HG03457 (cell line): Measurements from ENCODE around the gene TM6SF1.
"Not testable (repeated sequence)": the region's sequence is repeated elsewhere in the genome, so short reads cannot be mapped to it uniquely, and the experiment has no call there.

ENCODE experiments used
- ATAC-seq: cut with Tn5 transposase; IDR thresholded peaks from one replicate; pipeline ENCODE4 v1.9.1; 2021; ENCODE audit warnings: moderate number of reproducible peaks; ENCODE audit not compliant: unreplicated experiment

Gene TM6SF1

GRCh38 chr15:83115410-83115809 is 8.0 kb downstream of the TM6SF1 start:
- ATAC-seq: no peak

DNA sequence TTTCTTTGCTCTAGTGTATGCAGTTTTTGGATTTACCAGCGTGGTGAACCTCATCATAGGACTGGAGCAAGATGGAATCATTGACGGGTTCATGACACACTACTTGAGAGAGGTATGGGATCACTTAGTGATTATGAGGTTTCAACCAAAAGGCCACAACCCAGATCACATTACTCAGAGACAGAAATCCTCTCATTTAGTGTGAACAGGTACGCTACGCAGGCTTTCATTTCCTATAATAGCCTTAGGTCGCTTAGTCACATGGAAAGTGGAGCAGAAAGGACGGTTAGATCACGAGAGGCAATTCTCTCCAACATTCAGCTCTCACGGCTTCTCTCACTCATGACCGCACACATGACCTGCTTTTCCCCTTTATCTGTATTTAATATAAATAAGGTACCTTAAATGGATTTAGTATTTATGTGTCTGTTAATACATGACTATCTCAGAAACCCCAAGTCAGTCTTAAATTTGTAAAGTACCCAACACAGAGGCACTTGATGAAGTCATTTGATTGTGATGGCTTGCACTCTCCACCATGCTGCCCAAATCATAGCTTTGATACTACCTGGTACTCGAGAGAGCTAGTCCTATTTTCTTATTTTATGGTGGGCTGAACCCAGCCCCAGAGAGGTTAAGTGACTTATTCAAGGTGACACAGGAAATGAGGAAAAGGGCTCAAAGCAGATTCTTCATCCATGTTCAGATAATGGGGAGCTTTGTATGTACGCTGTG is 8.6 kb downstream of the TM6SF1 start:
- no peak for ATAC-seq

GRCh38 chr15:83118291-83118827 is 10.9 kb downstream of the TM6SF1 start:
- ATAC-seq: no peak

DNA sequence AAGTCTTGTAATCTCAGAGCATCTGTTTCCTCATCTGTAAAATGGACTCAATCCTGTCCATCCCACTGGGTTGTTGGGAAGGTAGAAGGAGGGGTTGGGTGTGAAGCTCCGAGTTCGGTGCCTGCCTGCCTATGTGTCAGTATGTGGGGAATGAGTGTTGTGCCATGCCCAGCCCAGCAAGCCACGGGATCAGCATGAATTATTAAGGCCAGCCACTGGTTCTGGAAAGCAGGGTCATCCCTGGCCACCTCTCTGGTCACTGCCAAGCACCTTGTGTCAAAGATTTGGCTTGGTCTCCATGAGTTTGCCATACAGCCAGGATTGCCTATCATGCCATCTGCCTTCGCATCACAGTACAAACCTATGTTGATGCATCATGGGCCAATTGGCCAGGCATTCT is 11.5 kb downstream of the TM6SF1 start:
- no peak for ATAC-seq

DNA sequence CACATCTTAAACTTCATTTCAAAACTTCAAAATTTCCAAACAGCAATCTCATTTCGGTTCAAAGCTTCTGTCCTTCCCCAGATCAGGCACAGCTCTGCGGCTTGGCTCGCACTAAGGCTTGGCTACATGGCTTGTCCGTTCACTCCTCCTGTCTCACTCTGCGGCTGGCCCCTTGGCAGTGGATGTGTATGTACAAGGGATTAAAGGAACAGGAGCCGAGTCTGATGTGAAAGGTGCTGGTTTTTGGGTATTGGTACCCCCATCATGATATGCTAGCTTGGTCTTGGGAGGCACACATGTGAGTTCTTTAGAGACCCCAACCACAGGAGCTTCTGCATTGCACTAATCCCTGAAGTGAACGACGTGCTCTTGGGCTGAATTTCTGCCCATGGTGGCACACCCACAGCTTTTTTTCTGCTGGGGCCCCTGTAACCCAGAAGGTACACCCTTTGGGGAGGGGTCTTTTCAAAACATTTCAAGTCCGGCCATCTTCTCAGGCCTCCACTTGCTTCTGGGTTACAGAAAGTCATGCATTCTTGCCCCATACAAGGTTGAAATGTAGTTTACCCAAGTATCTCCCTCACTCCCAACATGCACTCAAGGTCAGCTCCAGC is 12.6 kb downstream of the TM6SF1 start:
- no peak for ATAC-seq

DNA sequence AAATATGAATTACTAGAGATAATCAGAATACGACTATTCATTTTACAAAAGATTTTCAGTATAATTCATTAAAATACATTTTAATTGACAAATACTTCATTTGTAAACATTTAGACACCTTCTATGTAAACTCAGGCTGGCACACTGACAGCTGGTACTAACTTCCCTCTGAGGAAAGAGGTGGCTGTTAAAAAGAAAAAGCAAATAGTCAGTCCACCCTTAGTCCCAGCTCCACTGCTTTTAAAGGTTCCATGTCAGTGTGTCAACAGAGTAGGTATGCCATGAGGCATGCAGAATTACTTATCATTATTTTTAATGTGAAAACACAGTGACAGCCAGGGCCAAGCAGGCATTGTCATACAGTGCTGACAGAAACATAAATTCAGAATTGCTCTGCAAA is 16.1 kb downstream of the TM6SF1 start:
- ATAC-seq: no peak

DNA sequence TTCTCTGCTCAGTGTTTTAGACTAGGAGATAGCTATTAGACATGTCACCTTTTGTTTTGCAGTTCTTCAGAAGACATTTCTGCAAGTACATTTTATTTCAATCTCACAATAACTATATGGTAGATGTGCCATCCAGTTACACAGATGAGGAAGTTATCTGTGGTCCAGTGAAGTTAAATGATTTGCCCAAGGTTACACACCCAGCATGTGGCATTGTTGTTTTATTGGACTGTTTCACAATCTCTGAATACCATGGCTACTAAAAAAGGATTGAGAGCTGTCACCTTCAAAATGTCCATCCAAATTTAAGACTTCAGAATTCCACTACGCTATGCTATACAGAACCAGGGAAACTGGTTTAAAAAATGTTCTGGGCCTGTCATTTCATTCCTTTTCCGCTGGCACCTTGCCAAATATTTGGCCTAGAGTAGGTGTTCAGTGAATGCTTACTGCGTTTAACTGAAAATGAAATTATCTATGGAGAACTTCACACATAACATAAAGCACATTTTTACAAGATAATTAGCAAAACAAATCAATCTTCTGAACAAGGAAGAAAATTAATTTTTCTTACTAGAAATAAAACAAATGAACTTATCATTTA is 20.2 kb downstream of the TM6SF1 start:
- no peak for ATAC-seq

DNA sequence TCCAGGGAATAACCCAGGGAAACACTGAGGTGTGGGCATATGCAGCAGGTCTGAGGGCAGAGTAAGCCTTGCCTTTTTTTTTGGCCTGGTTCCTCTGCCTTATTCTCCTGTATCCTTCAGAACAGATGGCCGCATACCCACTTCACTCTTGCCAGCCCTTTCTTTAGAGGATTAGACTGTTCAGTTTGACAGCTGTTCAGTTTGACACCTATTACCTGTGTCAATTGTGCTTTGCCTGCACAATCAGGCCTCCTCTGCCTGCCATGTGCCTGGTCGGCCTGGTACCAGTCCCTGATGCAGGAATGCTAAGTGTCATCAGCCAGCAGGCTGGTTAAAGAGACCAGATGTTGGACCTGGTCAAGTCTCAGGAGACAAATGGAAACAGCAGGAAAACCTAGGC is 22.3 kb downstream of the TM6SF1 start:
- no peak for ATAC-seq

GRCh38 chr15:83132861-83133523 is 25.5 kb downstream of the TM6SF1 start:
- no peak for ATAC-seq

GRCh38 chr15:83142151-83142550 is 34.7 kb downstream of the TM6SF1 start:
- ATAC-seq: not testable (repeated sequence)

DNA sequence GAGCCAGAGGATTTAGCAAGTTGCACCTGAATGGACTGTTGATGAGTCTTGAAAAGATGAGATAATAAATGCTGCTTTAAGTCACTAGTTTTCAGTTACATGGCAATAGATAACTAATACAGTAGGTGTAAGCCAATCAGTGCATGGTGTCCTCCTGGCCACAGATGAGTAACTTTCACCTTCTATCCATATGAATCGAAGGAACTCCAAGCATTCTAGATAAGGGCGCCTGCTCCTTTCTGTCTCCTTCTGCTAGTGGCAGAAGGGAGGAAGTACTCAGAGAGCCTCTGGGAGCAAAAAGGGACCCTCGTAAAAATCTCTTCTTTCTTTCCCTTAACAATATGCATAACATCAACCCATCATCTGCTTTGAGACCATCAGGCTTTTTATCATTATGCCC is 37.3 kb downstream of the TM6SF1 start:
- ATAC-seq: no peak

DNA sequence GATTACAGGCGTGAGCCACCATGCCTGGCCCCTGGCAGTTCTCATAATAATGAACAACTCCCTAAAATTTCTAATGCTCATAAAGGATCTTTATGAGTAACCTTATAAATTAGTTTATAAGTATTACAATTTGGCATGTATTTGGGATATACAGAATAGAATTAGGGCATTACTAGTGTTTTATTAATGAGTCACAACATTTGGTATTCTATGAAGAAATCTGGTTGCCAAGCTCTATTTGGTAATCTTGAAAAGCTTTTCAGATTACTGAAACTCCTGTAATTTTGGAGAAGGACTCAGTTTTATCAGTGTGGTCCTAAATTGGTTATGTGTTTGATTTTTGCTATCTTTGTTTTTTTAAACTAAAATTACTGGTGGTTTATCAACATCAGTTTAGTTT is 45.8 kb downstream of the TM6SF1 start:
- ATAC-seq: no peak

- ATAC-seq: no peak
Observed at GRCh38 chr15:83155942-83156341, 48.5 kb downstream of the TM6SF1 start.

GRCh38 chr15:83158393-83158792 is 50.9 kb downstream of the TM6SF1 start:
- no peak for ATAC-seq

DNA sequence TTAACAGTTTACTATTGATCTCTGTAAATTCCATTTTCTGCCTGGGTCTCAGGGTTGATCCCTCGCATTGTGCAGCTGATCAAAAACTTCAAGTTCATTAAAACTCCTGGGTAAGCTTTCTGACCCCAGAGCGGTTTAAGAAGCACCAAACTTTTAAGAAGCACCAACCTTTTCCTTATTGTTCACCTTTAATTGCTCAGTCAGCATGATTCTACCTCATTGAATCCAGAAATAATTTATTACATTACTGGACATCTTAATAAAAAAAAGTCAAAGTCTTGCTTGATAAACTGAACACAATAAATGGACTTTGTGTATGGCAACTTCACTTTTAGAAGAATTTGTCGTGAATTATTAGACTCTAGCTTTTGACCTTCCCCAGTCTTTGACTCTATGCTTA is 53.3 kb downstream of the TM6SF1 start:
- no peak for ATAC-seq

DNA sequence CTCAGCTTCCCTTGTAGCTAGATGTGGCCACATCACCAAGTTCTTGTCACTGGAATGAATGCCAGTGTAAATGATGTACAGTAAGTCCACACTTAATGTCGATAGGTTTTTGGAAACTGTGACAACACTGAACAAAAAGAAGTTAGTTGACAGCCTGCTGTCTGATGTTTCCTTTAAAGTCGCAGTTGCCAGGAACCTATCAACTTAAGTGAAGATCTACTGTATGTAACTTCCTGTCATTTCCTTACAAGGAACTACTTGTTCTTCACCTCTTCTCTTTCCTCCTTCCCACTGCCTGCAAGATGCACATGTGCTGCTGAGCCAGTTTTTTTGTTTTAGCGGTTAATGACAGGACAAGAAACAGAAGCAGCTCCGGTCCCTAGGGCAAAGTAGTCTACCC is 55.6 kb downstream of the TM6SF1 start:
- ATAC-seq: no peak

GRCh38 chr15:83164111-83164770 is 56.8 kb downstream of the TM6SF1 start:
- ATAC-seq: no peak

DNA sequence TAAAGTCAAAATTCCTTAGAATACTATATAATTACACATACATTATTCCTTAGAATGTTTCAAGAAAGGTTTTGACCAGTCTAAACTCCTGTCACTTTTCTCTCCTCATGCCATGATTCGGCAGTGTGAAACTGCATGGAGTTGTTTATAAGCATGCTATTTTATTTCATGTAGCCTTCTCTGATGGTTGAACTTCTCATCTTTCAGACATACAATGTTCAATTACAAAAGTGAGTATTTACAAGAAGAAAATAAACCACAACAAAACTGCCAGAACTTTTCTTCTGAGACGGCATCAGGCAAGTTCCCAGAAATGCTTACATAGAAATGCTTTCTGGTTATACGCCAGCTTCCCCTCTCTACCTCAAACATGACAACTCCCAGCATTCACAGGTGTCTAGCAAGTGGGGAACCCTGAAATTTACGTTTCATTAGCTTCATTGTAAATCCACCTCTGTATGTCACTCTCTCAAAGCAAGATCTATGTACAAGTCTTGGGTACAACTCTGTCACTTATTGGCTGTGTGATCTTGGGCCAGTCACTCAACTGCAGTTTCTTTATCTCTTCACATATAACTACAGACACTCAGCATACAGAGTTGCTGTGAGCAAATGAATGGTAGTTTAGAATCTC is 57.4 kb downstream of the TM6SF1 start:
- ATAC-seq: no peak

- no peak for ATAC-seq
Observed at GRCh38 chr15:83166218-83166617, 58.8 kb downstream of the TM6SF1 start.

DNA sequence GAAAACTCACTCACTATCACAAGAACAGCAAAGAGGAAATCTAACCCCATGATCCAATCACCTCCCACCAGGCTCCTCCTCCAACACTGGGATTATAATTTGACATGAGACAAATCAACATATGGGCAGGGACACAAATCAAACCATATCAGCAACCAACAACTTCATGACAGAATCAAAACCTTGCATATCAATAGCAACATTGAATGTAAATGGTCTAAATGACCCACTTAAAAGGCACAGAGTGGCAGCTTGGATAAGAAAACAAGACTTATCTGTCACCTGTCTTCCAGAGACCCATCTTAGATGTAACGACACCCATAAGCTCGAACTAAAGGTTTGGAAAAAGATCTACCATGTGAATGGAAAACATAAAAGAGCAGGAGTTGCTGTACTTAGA is 59.4 kb downstream of the TM6SF1 start:
- no peak for ATAC-seq

DNA sequence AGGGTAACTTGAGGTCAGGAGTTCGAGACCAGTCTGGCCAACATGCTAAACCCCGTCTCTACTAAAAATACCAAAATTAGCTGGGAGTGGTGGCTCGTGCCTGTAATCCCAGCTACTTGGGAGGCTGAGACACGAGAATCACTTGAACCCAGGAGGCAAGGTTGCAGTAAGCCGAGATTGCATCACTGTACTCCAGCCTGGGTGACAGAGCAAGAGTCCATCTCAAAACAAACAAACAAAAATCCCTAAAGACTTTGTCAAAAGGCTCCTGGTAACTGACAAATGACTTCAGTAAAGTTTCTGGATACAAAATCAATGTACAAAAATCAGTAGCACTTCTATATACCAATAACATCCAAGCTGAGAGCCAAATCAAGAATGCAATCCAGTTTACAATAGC is 62.1 kb downstream of the TM6SF1 start:
- ATAC-seq: not testable (repeated sequence)
